Lower lobe of right lung (tissue), 2 donors: ENCODE measurements around the gene ZNF219. TPM values are rescaled to one million over a fixed set of nuclear protein-coding genes. Genes with fewer than 3 reads are reported as not detected.
A peak's percentile ranks its signal among the peaks of the same experiment; 100 is the strongest.

Source experiments
- ATAC-seq, 2 donors: fragments of 200-7000 bp; cut with Tn5 transposase; one replicate each; pipeline ENCODE4 v1.9.1; 2020 to 2022; ENCODE audit warnings: mild to moderate bottlenecking in 2 of 2, moderate library complexity in 2 of 2
- DNase-seq: peaks from one replicate; pipeline ENCODE4 v3.0.0-alpha.2; 2020
- H3K27ac ChIP-seq: fragments of 200-600 bp; one replicate; pipeline ENCODE4 v1.8.0; 2022
- H3K27me3 ChIP-seq: fragments of 200-600 bp; one replicate; pipeline ENCODE4 v1.8.0; 2022; ENCODE audit warnings: low read depth
- H3K36me3 ChIP-seq: fragments of 200-600 bp; one replicate; pipeline ENCODE4 v1.8.0; 2022; ENCODE audit warnings: mild to moderate bottlenecking
- H3K4me1 ChIP-seq: fragments of 200-600 bp; one replicate; pipeline ENCODE4 v1.8.0; 2022
- H3K4me3 ChIP-seq: fragments of 200-600 bp; one replicate; pipeline ENCODE4 v1.8.0; 2022; ENCODE audit warnings: mild to moderate bottlenecking
- H3K9me3 ChIP-seq: fragments of 200-600 bp; one replicate; pipeline ENCODE4 v1.8.0; 2022
- CTCF ChIP-seq: fragments of 200-600 bp; IDR thresholded peaks from one replicate; pipeline ENCODE4 v1.8.0; 2022; ENCODE audit warnings: antibody characterized with exemption, mild to moderate bottlenecking
- intact Hi-C: fragments of 100-400 bp; cut with DNase I; formaldehyde crosslinking; loops from one replicate; pipeline ENCODE4 v1.11.0; 2022
- total RNA-seq: library from RNA; stranded (reverse); fragmentation: NEBNext Ultra II Directional; extraction: Animal tissue kit (Norgen Biotek cat#: 25700); gene quantifications from one replicate; pipeline ENCODE4 v1.2.1, GENCODE V29; 2021
- donor health status: DM: no; HTN: yes; CAD: no; lungs with severe emphysema.

ZNF219 gene
- total RNA-seq, 1 donor from 2014 or later, result 46.1 TPM

GRCh38 chr14:21072031-21072473 is 26.4 kb downstream of the ZNF219 start:
- Histone ChIP-seq H3K9me3 (no peaks in the 10 kb centered on the region), H3K27ac (peak overlapping the region; percentile 81), H3K36me3 (peaks cover 40% of the 10 kb centered on the region), H3K4me1 (peaks cover 38% of the 10 kb centered on the region), H3K27me3 (peaks cover 4% of the 10 kb centered on the region), H3K4me3 (peak overlapping the region; percentile 75)
- TF ChIP-seq CTCF, result no peak
- intact Hi-C loops, result no loop called here
- DNase-seq, result no peak
- ATAC-seq, result no peak

GRCh38 chr14:21071225-21072030 is 27.0 kb downstream of the ZNF219 start:
- ATAC-seq (peak; percentile 66 to 78), DNase-seq (peak; percentile 85)
- peaks cover 38% of the 10 kb centered on the region for H3K4me1 ChIP-seq
- peak overlapping the region; percentile 75 for H3K4me3 ChIP-seq
- peak overlapping the region; percentile 81 for H3K27ac ChIP-seq
- peaks cover 4% of the 10 kb centered on the region for H3K27me3 ChIP-seq
- no peak for TF ChIP-seq CTCF
- H3K9me3 ChIP-seq, result no peaks in the 10 kb centered on the region
- peaks cover 33% of the 10 kb centered on the region for H3K36me3 ChIP-seq
- intact Hi-C loops, result no loop called here

- DNase-seq (no peak), ATAC-seq (peak; percentile 49)
- peak overlapping the region; percentile 81 for H3K27ac ChIP-seq
- H3K4me3 ChIP-seq, result peak overlapping the region; percentile 75
- TF ChIP-seq CTCF, result no peak
- H3K9me3 ChIP-seq, result no peaks in the 10 kb centered on the region
- peaks cover 4% of the 10 kb centered on the region for H3K27me3 ChIP-seq
- intact Hi-C loops, result no loop called here
- H3K4me1 ChIP-seq, result peaks cover 38% of the 10 kb centered on the region
- peaks cover 26% of the 10 kb centered on the region for H3K36me3 ChIP-seq
These were observed 27.7 kb downstream of the ZNF219 start for GRCh38 chr14:21070610-21071224.

GRCh38 chr14:21070083-21070609 is 28.3 kb downstream of the ZNF219 start, which contains the start of gene ARHGEF40:
Gene ARHGEF40, plus strand, starts transcription at chr14:21070304. Its CDS starts 93 bp downstream, at chr14:21070397.
- peak within 1 kb of the TSS; percentile 75 for H3K4me3 ChIP-seq
- no peak for TF ChIP-seq CTCF
- H3K4me1 ChIP-seq, result peaks cover 38% of the 10 kb centered on the region
- H3K9me3 ChIP-seq, result no peaks in the 10 kb centered on the region
- H3K27me3 ChIP-seq, result peaks cover 4% of the 10 kb centered on the region
- DNase-seq (peak; percentile 75), ATAC-seq (peak; percentile 80 to 82)
- intact Hi-C loops, result no loop called here
- peak within 1 kb of the TSS; percentile 81 for H3K27ac ChIP-seq
- H3K36me3 ChIP-seq, result peaks cover 21% of the 10 kb centered on the region

DNA sequence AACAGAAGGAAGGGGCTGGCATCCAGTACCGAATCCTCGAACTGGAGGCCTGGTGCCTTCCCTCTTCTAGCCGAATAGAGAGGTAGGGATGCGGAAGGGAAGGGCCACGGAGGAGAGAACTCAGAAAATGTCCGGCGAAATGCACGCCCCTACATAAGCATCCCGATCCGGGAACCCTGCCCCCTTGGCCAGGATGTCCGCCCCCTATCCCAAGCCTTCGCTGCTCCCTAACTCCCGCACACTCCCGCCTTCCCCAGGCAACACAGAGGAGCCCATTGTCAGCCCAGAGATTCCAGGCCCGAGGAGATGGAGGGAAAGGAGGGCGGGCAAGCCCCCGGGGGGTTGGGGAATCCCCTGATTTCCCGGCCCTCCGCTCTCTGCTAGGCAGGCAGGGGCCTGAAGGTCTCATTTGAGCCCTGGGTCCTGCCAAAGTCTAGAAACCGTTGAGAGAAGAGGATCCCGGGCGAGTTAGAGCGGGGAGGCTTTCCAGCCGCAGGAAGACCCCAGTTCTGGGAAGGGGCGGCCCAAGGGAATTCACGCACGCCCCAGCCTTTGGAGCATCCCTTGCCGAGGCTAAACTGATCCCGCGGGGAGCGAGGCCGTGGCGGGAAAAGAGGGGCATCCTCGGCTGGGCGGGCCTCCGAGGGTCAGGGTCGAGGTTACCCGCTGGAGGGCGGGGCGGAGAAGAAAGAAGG is 28.9 kb downstream of the ZNF219 start:
- intact Hi-C loops, result no loop called here
- ATAC-seq, result peak in 1 of 2 donors; percentile 7
- TF ChIP-seq CTCF, result no peak
- Histone ChIP-seq H3K4me3 (peak overlapping the region; percentile 75), H3K9me3 (no peaks in the 10 kb centered on the region), H3K27ac (peak overlapping the region; percentile 81), H3K27me3 (peaks cover 4% of the 10 kb centered on the region), H3K4me1 (peaks cover 38% of the 10 kb centered on the region), H3K36me3 (peaks cover 14% of the 10 kb centered on the region)
- DNase-seq, result no peak
